ENCODE results near the gene KLHL8.

KLHL8 gene

GRCh38 chr4:87216469-87216868, 3.9 kb downstream of the KLHL8 start:
- H3K4me1 ChIP-seq = peaks cover 22 to 45% (median 31%) of the 10 kb centered on the region in 10 experiments
- H3K9me3 ChIP-seq (replicated peaks in 1 of 11) = no peaks in the 10 kb centered on the region
- H3K4me2 ChIP-seq = peak overlapping the region in 2 of 11 experiments; percentile 94 to 96; a peak in 2 of 22 replicates
- peaks cover 0 to 72% (median 34%) of the 10 kb centered on the region in 11 experiments; a peak in 17 of 22 replicates for H4K20me1 ChIP-seq
- peaks cover 0 to 12% (median 0%) of the 10 kb centered on the region in 11 experiments; a peak in 4 of 22 replicates for H3K36me3 ChIP-seq
- no peak overlapping the region for H3K4me3 ChIP-seq
- H3K27ac ChIP-seq = no peak overlapping the region
- TF ChIP-seq Cebpa-rat (IDR thresholded peaks at IDR 0.05) = no peak
- H3K9ac ChIP-seq = no peak overlapping the region; a peak in 1 of 22 replicates
- H3K27me3 ChIP-seq = no peaks in the 10 kb centered on the region

- TF ChIP-seq Cebpa-rat (IDR thresholded peaks at IDR 0.05) = no peak
- Histone ChIP-seq H4K20me1 (peaks cover 0 to 63% (median 30%) of the 10 kb centered on the region in 11 experiments; a peak in 16 of 22 replicates), H3K9me3 (replicated peaks in 1 of 11) (no peaks in the 10 kb centered on the region; a peak in 2 of 22 replicates), H3K36me3 (peaks cover 0 to 12% (median under 1%) of the 10 kb centered on the region in 11 experiments; a peak in 5 of 22 replicates), H3K4me3 (no peak overlapping the region), H3K9ac (peak overlapping the region in 1 of 11 experiments; percentile 45; a peak in 1 of 22 replicates), H3K27me3 (no peaks in the 10 kb centered on the region), H3K4me2 (peak overlapping the region in 2 of 11 experiments; percentile 32 to 33; a peak in 4 of 22 replicates), H3K27ac (0 out of 22 replicates have a peak overlapping the region, but pooled peaks of 2 of the 11 experiments have one; percentile 9 to 12), H3K4me1 (peaks cover 17 to 57% (median 39%) of the 10 kb centered on the region in 10 experiments)
Observed at GRCh38 chr4:87213421-87214075, 6.9 kb downstream of the KLHL8 start.

GRCh38 chr4:87211249-87211952, 9.0 kb downstream of the KLHL8 start:
- no peak for TF ChIP-seq Cebpa-rat (IDR thresholded peaks at IDR 0.05)
- H3K4me2 ChIP-seq = peak overlapping the region in 1 of 11 experiments; percentile 30; a peak in 2 of 22 replicates
- H4K20me1 ChIP-seq = peaks cover 0 to 56% (median 10%) of the 10 kb centered on the region in 11 experiments; a peak in 12 of 22 replicates

GRCh38 chr4:87209696-87210095, 10.7 kb downstream of the KLHL8 start:
- Histone ChIP-seq H3K4me1 (peaks cover 8 to 44% (median 29%) of the 10 kb centered on the region in 10 experiments; a peak in 18 of 20 replicates), H3K27me3 (no peaks in the 10 kb centered on the region), H3K9me3 (replicated peaks in 1 of 11) (peaks cover 0 to 37% (median 35%) of the 10 kb centered on the region in 11 experiments; a peak in 17 of 22 replicates), H4K20me1 (peaks cover 0 to 52% (median 4%) of the 10 kb centered on the region in 11 experiments; a peak in 10 of 22 replicates), H3K4me3 (peak overlapping the region in 5 of 10 experiments; percentile 1 to 39 (median 30); a peak in 4 of 20 replicates), H3K9ac (peak overlapping the region in 8 of 11 experiments; percentile 25 to 60 (median 40); a peak in 8 of 22 replicates), H3K36me3 (peaks cover 16 to 38% (median 36%) of the 10 kb centered on the region in 11 experiments), H3K27ac (peak overlapping the region; percentile 44 to 82 (median 64); a peak in 19 of 22 replicates), H3K4me2 (peak overlapping the region; percentile 36 to 84 (median 63))
- TF ChIP-seq Cebpa-rat (IDR thresholded peaks at IDR 0.05) = peak; percentile 49 to 90 (median 83); a peak in 20 of 22 replicates

More at GRCh38 chr4:87211249-87211952, 9.0 kb downstream of the KLHL8 start:
- H3K4me1 ChIP-seq = peaks cover 8 to 47% (median 29%) of the 10 kb centered on the region in 10 experiments; a peak in 18 of 20 replicates
- H3K4me3 ChIP-seq = no peak overlapping the region
- H3K9ac ChIP-seq = no peak overlapping the region
- H3K36me3 ChIP-seq = peaks cover 14 to 24% (median 21%) of the 10 kb centered on the region in 11 experiments
- peaks cover 0 to 21% (median 20%) of the 10 kb centered on the region in 11 experiments; a peak in 17 of 22 replicates for H3K9me3 ChIP-seq (replicated peaks in 1 of 11)
- H3K27me3 ChIP-seq = no peaks in the 10 kb centered on the region
- H3K27ac ChIP-seq = peak overlapping the region in 6 of 11 experiments; percentile 8 to 42 (median 18); a peak in 4 of 22 replicates

GRCh38 chr4:87209182-87209581, 11.2 kb downstream of the KLHL8 start:
- peaks cover 0 to 54% (median 4%) of the 10 kb centered on the region in 11 experiments; a peak in 6 of 22 replicates for H4K20me1 ChIP-seq
- H3K27ac ChIP-seq = peak overlapping the region; percentile 3 to 82 (median 64); a peak in 17 of 22 replicates
- H3K4me2 ChIP-seq = peak overlapping the region in 10 of 11 experiments; percentile 36 to 84 (median 64); a peak in 20 of 22 replicates
- H3K4me3 ChIP-seq = peak overlapping the region in 5 of 10 experiments; percentile 1 to 39 (median 30); a peak in 4 of 20 replicates
- peaks cover under 1 to 42% (median 41%) of the 10 kb centered on the region in 11 experiments; a peak in 20 of 22 replicates for H3K9me3 ChIP-seq (replicated peaks in 1 of 11)
- H3K27me3 ChIP-seq = no peaks in the 10 kb centered on the region
- H3K36me3 ChIP-seq = peaks cover 16 to 43% (median 37%) of the 10 kb centered on the region in 11 experiments
- H3K9ac ChIP-seq = peak overlapping the region in 6 of 11 experiments; percentile 25 to 60 (median 38); a peak in 7 of 22 replicates
- peaks cover 8 to 44% (median 29%) of the 10 kb centered on the region in 10 experiments; a peak in 18 of 20 replicates for H3K4me1 ChIP-seq
- no peak for TF ChIP-seq Cebpa-rat (IDR thresholded peaks at IDR 0.05)

- no peak overlapping the region for H3K4me2 ChIP-seq
- TF ChIP-seq Cebpa-rat (IDR thresholded peaks at IDR 0.05) = no peak
- peaks cover 19 to 85% (median 71%) of the 10 kb centered on the region in 11 experiments for H3K9me3 ChIP-seq (replicated peaks in 1 of 11)
- peaks cover 2 to 16% (median 8%) of the 10 kb centered on the region in 10 experiments; a peak in 18 of 20 replicates for H3K4me1 ChIP-seq
- H4K20me1 ChIP-seq = peaks cover 0 to 31% (median 0%) of the 10 kb centered on the region in 11 experiments; a peak in 7 of 22 replicates
- peaks cover 16 to 64% (median 50%) of the 10 kb centered on the region in 11 experiments for H3K36me3 ChIP-seq
- H3K27ac ChIP-seq = no peak overlapping the region
- H3K4me3 ChIP-seq = no peak overlapping the region
- H3K27me3 ChIP-seq = no peaks in the 10 kb centered on the region
- H3K9ac ChIP-seq = no peak overlapping the region
Observed at GRCh38 chr4:87204559-87204958, 15.9 kb downstream of the KLHL8 start.

GRCh38 chr4:87196927-87197326, 23.5 kb downstream of the KLHL8 start:
- H3K4me2 ChIP-seq = no peak overlapping the region
- H3K27ac ChIP-seq = no peak overlapping the region
- no peak overlapping the region for H3K9ac ChIP-seq
- TF ChIP-seq Cebpa-rat (IDR thresholded peaks at IDR 0.05) = no peak
- no peak overlapping the region for H3K4me3 ChIP-seq
- peaks cover 0 to 27% (median 13%) of the 10 kb centered on the region in 11 experiments; a peak in 18 of 22 replicates for H3K9me3 ChIP-seq (replicated peaks in 1 of 11)
- H4K20me1 ChIP-seq = peaks cover 5 to 54% (median 24%) of the 10 kb centered on the region in 11 experiments; a peak in 13 of 22 replicates
- peaks cover 8 to 46% (median 20%) of the 10 kb centered on the region in 11 experiments; a peak in 18 of 22 replicates for H3K36me3 ChIP-seq
- H3K4me1 ChIP-seq = no peaks in the 10 kb centered on the region
- H3K27me3 ChIP-seq = no peaks in the 10 kb centered on the region

GRCh38 chr4:87196146-87196545, 24.3 kb downstream of the KLHL8 start:
- Histone ChIP-seq H3K4me2 (no peak overlapping the region), H3K9ac (no peak overlapping the region), H3K4me3 (no peak overlapping the region), H3K36me3 (peaks cover 12 to 54% (median 27%) of the 10 kb centered on the region in 11 experiments; a peak in 18 of 22 replicates), H3K27ac (no peak overlapping the region), H3K4me1 (no peaks in the 10 kb centered on the region), H3K27me3 (no peaks in the 10 kb centered on the region), H4K20me1 (peaks cover 5 to 56% (median 24%) of the 10 kb centered on the region in 11 experiments; a peak in 13 of 22 replicates), H3K9me3 (replicated peaks in 1 of 11) (peaks cover 0 to 19% (median 9%) of the 10 kb centered on the region in 11 experiments; a peak in 17 of 22 replicates)
- TF ChIP-seq Cebpa-rat (IDR thresholded peaks at IDR 0.05) = no peak

All from BLaER1 treated with 17β-estradiol and CSF1 and Interleukin-3, amounts not matched to agents 10 nM and 100 nM (cell line).